Activated CD8-positive, alpha-beta T cell treated with anti-CD3 and anti-CD28 coated beads, Interleukin-2, amount 10 ng/mL, durations not matched to agents 7 days and 5 days (primary cell): ENCODE measurements around the gene ANO6. TPM values are rescaled to one million over a fixed set of nuclear protein-coding genes. Genes with fewer than 3 reads are reported as not detected.

Source experiments
- ATAC-seq: fragments of 150-1000 bp; cut with Tn5 transposase; one replicate; pipeline ENCODE4 v1.10.0; 2021; ENCODE audit warnings: moderate library complexity
- CTCF ChIA-PET: fragments of 350-600 bp; sonication (Branson Sonifier 250); formaldehyde crosslinking; loops from one replicate; lab custom pipeline; 2021; ENCODE audit warnings: antibody characterized with exemption; lab: Charles Lee
- POLR2A ChIA-PET: fragments of 350-600 bp; sonication (Branson Sonifier 250); formaldehyde crosslinking; loops from one replicate; lab custom pipeline; 2021; ENCODE audit warnings: antibody characterized with exemption; lab: Charles Lee
- DNase-seq: peaks from one replicate; pipeline ENCODE4 v3.0.0-alpha.2; 2020
- H3K27ac Mint-ChIP-seq: one replicate; pipeline ENCODE4 v1.8.0; 2021; ENCODE audit warnings: mild to moderate bottlenecking, mixed read lengths
- H3K27me3 Mint-ChIP-seq: one replicate; pipeline ENCODE4 v1.8.0; 2021; ENCODE audit warnings: low read depth, mixed read lengths
- H3K36me3 Mint-ChIP-seq: one replicate; pipeline ENCODE4 v1.8.0; 2021; ENCODE audit warnings: low read depth, mixed read lengths
- H3K4me1 Mint-ChIP-seq: one replicate; pipeline ENCODE4 v1.8.0; 2021; ENCODE audit warnings: low read depth, mixed read lengths
- H3K4me3 Mint-ChIP-seq: one replicate; pipeline ENCODE4 v1.8.0; 2021; ENCODE audit warnings: mild to moderate bottlenecking, mixed read lengths
- H3K9me3 Mint-ChIP-seq: one replicate; pipeline ENCODE4 v1.8.0; 2022; ENCODE audit warnings: mixed read lengths; ENCODE audit not compliant: insufficient read depth
- total RNA-seq, 2 experiments: library from RNA; stranded (reverse); gene quantifications; one replicate each; pipeline ENCODE4 v1.2.3, GENCODE V29; 2021

Gene ANO6
- total RNA-seq, 2 experiments from 2014 or later: 23.3 to 24.5 TPM

DNA sequence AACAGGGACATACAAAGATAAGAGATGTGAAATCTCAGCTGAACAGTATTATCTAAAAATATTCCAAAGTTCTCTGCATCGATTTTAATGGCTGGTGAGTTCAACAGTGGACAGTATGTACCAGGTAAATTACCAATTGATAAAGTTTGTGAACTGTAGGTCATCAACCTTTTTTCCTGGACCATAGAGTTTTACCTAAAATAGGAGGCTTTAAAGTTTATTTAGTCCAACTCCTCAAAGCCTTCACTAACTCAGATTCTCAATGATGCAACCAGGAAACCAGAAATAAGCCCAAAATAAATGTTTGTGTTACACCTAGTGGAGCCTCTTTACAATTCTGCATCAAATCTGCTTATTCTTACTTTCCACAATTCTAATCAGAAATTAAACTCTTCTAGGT, 205.8 kb downstream of the ANO6 start:
- DNase-seq: no peak
- POLR2A ChIA-PET: interaction anchor here (0.6 kb wide), 2 partner anchors 54 to 306 kb away, joined by 3 to 4 read pairs; no protein-coding TSS in a partner anchor
- no peaks in the 10 kb centered on the region for H3K4me1 Mint-ChIP-seq
- H3K4me3 Mint-ChIP-seq: no peak overlapping the region
- no peak overlapping the region for H3K27ac Mint-ChIP-seq
- peaks cover 41% of the 10 kb centered on the region for H3K36me3 Mint-ChIP-seq
- ATAC-seq: no peak
- no peaks in the 10 kb centered on the region for H3K27me3 Mint-ChIP-seq
- CTCF ChIA-PET: interaction anchor here (1.0 kb wide), 1 partner anchor 224 kb away, joined by 3 read pairs; no protein-coding TSS in a partner anchor
- H3K9me3 Mint-ChIP-seq: no peaks in the 10 kb centered on the region

DNA sequence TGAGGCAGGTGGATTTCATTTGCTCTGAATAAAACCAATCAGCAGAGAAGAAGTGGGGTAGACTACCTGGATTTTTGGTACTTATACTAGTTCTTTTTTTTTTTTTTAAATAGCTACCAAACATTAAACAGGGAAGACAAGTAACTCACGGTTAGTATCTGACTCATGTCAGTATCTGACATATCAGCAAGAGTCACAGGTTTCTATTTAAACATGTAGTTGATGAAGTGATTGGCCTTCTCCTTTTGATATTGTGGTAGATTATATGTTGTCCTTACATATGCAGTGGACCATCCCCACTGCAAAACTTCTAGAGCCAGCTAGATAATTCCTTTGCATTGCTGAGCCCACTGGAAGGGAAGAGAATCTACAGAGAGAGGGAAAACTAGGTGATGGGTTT, 208.0 kb downstream of the ANO6 start:
- ATAC-seq (no peak), DNase-seq (no peak)
- Mint-ChIP-seq H3K4me1 (no peaks in the 10 kb centered on the region), H3K27me3 (no peaks in the 10 kb centered on the region), H3K4me3 (no peak overlapping the region), H3K9me3 (no peaks in the 10 kb centered on the region), H3K36me3 (peaks cover 41% of the 10 kb centered on the region), H3K27ac (peak overlapping the region; percentile 6)
- CTCF ChIA-PET: no interaction called here
- POLR2A ChIA-PET: no interaction called here

DNA sequence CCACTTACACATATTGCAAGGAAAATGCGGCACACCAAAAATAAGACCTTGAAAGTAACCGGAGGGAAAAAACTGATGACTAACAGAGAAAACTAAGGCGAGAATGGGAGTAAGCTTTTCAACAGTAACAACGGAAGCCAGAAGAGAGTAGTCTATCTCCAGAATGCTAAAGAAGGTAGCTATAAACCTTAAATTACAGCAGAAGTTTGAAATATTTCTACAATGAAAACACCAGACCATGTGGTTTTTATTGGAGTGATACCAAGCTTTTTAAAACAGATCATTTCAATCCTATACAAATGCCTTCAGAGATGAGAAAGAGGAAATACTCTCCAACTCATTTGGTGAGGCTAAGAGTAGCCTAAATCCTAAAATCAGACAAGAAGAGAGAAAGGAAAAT, 209.5 kb downstream of the ANO6 start:
- peaks cover 53% of the 10 kb centered on the region for H3K36me3 Mint-ChIP-seq
- CTCF ChIA-PET: no interaction called here
- POLR2A ChIA-PET: no interaction called here
- no peak overlapping the region for H3K27ac Mint-ChIP-seq
- no peak overlapping the region for H3K4me3 Mint-ChIP-seq
- no peaks in the 10 kb centered on the region for H3K9me3 Mint-ChIP-seq
- H3K27me3 Mint-ChIP-seq: no peaks in the 10 kb centered on the region
- no peaks in the 10 kb centered on the region for H3K4me1 Mint-ChIP-seq
- ATAC-seq (no peak), DNase-seq (no peak)

DNA sequence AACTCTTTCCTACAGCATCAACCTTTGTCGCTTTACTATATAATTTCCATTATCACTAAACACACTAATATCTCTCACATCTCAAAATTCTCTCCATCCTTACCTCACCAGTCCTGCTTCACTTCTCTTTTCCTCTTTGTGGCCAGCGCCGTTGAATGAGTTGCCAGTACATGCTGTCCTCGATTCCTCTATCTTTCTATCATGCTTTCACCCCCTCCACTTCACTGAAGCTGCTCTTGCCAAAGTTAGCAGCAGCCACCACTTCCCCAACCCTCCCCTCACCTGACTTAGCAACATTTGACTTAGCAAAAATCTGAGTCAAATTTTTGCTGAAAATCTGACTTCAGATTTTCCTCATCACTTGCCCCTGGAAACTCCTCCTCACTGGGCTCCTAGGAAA, 210.4 kb downstream of the ANO6 start:
- no peaks in the 10 kb centered on the region for H3K27me3 Mint-ChIP-seq
- CTCF ChIA-PET: no interaction called here
- no peaks in the 10 kb centered on the region for H3K9me3 Mint-ChIP-seq
- peaks cover 52% of the 10 kb centered on the region for H3K36me3 Mint-ChIP-seq
- ATAC-seq (no peak), DNase-seq (no peak)
- no peak overlapping the region for H3K4me3 Mint-ChIP-seq
- POLR2A ChIA-PET: no interaction called here
- no peaks in the 10 kb centered on the region for H3K4me1 Mint-ChIP-seq
- H3K27ac Mint-ChIP-seq: no peak overlapping the region

DNA sequence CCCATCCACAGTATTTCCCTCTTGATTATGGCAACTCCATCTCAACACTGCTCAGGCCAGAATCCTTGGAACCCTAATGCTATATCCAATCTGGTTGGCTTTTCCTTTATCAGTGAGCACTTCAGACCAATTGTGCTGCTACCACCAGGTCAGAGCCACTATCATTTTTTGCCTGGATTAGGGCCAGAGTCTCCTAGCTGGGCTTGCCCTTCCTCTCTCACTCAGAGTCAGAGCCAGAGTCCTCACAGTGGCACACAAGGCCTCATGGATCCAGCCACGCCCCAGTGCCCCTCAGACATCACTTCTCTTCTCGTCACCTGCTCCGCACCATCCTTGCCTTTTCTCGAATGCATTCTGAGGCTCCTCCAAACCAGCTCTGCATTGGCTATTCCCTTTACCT, 211.1 kb downstream of the ANO6 start:
- Mint-ChIP-seq H3K36me3 (peaks cover 49% of the 10 kb centered on the region), H3K4me1 (no peaks in the 10 kb centered on the region), H3K9me3 (no peaks in the 10 kb centered on the region), H3K27ac (no peak overlapping the region), H3K27me3 (no peaks in the 10 kb centered on the region), H3K4me3 (no peak overlapping the region)
- ATAC-seq (no peak), DNase-seq (no peak)
- POLR2A ChIA-PET: no interaction called here
- CTCF ChIA-PET: no interaction called here

DNA sequence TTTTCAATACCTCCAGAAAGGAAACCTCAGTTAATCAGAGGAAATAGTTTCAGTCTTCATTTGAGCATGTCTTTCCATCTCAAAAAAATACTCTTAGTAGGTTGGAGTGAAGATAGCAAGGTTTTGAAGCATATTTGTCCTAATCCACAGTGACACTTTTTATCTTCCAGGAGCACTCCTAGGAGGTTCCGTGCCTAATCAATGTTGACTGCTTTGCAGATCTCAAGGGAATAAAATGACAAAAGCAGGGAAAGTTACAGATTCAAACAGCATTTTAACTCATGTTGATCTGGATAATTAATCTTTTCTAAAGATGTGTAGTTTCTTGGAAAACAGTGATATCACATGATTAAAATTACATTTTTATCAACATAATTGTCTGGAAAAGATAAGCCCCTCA, 213.9 kb downstream of the ANO6 start:
- H3K4me3 Mint-ChIP-seq: no peak overlapping the region
- CTCF ChIA-PET: no interaction called here
- no peak overlapping the region for H3K27ac Mint-ChIP-seq

DNA sequence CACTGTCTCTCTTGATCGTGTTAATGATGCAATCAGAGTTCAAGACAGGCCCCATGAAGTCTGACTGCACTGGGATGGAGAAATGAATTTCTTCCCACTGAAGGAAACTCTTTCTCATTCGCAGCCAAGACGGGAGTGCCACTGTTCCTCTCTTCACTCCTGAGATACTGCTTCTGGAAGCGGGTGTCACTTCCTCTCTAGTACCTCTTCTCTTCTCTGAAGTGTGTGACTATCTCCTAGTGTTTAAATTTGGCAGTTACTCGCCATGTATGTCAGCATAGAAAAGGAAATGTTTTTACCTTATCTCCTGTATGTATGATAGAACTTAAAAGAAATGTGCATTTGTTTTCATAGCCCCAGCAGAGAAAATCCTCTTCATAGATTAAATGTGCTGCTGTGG, 215.2 kb downstream of the ANO6 start:
- ATAC-seq (no peak), DNase-seq (no peak)
- H3K27ac Mint-ChIP-seq: no peak overlapping the region
- no peak overlapping the region for H3K4me3 Mint-ChIP-seq
- ChIA-PET POLR2A (no interaction called here), CTCF (no interaction called here)
- no peaks in the 10 kb centered on the region for H3K4me1 Mint-ChIP-seq
- no peaks in the 10 kb centered on the region for H3K9me3 Mint-ChIP-seq
- peaks cover 33% of the 10 kb centered on the region for H3K36me3 Mint-ChIP-seq
- no peaks in the 10 kb centered on the region for H3K27me3 Mint-ChIP-seq

More for the DNA sequence above, 213.9 kb downstream of the ANO6 start:
- H3K36me3 Mint-ChIP-seq: peaks cover 38% of the 10 kb centered on the region
- POLR2A ChIA-PET: no interaction called here
- H3K27me3 Mint-ChIP-seq: no peaks in the 10 kb centered on the region
- H3K4me1 Mint-ChIP-seq: no peaks in the 10 kb centered on the region
- no peaks in the 10 kb centered on the region for H3K9me3 Mint-ChIP-seq
- no peak for DNase-seq
- ATAC-seq: no peak

DNA sequence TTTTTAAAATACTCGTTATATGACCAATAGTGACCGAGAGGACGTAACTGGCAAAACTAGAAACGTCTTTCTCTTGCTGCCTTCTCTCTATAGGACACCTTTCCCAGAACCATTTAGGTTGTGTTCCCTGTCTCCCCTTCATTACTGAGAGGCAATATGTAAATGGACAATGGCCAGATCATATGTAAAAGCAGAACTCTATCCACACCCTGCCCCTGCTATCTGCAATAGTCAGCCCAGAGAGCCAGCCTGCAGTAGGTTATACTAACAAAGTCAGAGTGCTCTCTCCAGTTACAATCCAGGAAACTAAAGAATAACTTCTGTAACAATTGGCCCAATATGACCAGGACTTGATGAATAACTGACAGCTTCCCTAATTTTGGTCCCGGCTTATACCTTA, 216.8 kb downstream of the ANO6 start:
- Mint-ChIP-seq H3K27ac (no peak overlapping the region), H3K9me3 (no peaks in the 10 kb centered on the region), H3K4me3 (no peak overlapping the region), H3K27me3 (no peaks in the 10 kb centered on the region), H3K4me1 (no peaks in the 10 kb centered on the region), H3K36me3 (peaks cover 21% of the 10 kb centered on the region)
- ChIA-PET POLR2A (no interaction called here), CTCF (no interaction called here)
- no peak for ATAC-seq
- no peak for DNase-seq

DNA sequence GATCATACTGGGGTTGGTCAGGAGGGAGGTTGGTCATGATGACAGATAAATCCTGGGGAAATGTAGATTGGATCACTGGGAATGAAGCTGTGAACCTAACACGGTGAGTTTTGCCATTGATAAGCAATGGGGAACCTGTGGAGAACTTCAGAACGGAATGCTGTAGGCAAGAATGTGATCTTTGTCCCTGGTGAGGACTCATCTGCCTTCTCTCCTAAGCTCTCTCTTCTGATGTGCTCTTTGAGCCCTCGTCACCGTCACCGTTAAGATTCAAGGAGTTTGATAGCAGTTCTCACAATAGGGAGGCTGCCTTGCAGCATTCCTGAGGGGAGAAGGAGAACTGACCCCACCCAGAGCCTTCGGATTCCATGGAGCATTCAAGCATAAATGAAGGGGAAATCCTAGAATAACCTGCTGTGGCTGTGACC, 217.6 kb downstream of the ANO6 start:
- ATAC-seq: no peak
- POLR2A ChIA-PET: no interaction called here

DNA sequence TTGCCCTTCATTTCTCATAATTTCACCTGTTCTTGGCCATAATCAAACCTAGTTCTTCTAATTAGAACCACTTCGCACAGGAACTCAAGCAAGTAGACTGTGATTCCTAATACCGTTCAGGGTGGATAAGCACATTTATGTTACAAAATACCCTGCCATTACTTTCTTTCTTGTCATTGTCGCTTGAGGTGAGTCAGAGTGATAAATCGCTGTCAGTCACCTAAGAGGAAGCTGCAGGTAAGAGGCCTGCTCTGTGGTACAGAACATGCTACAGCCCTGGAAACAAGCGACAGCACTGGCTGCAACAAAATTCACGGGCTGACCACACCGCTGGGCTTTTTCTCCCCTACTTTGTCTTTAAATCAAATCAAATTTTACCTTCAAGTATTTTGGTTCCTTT, 218.2 kb downstream of the ANO6 start:
- CTCF ChIA-PET: no interaction called here
- POLR2A ChIA-PET: no interaction called here
- Mint-ChIP-seq H3K9me3 (no peaks in the 10 kb centered on the region), H3K4me1 (no peaks in the 10 kb centered on the region), H3K36me3 (peaks cover 15% of the 10 kb centered on the region), H3K27me3 (no peaks in the 10 kb centered on the region), H3K4me3 (no peak overlapping the region), H3K27ac (no peak overlapping the region)
- ATAC-seq: no peak
- no peak for DNase-seq

More for the DNA sequence above, 217.6 kb downstream of the ANO6 start:
- no peaks in the 10 kb centered on the region for H3K4me1 Mint-ChIP-seq
- H3K36me3 Mint-ChIP-seq: peaks cover 18% of the 10 kb centered on the region
- DNase-seq: no peak
- no peak overlapping the region for H3K4me3 Mint-ChIP-seq
- no peak overlapping the region for H3K27ac Mint-ChIP-seq
- H3K27me3 Mint-ChIP-seq: no peaks in the 10 kb centered on the region
- CTCF ChIA-PET: no interaction called here
- no peaks in the 10 kb centered on the region for H3K9me3 Mint-ChIP-seq

DNA sequence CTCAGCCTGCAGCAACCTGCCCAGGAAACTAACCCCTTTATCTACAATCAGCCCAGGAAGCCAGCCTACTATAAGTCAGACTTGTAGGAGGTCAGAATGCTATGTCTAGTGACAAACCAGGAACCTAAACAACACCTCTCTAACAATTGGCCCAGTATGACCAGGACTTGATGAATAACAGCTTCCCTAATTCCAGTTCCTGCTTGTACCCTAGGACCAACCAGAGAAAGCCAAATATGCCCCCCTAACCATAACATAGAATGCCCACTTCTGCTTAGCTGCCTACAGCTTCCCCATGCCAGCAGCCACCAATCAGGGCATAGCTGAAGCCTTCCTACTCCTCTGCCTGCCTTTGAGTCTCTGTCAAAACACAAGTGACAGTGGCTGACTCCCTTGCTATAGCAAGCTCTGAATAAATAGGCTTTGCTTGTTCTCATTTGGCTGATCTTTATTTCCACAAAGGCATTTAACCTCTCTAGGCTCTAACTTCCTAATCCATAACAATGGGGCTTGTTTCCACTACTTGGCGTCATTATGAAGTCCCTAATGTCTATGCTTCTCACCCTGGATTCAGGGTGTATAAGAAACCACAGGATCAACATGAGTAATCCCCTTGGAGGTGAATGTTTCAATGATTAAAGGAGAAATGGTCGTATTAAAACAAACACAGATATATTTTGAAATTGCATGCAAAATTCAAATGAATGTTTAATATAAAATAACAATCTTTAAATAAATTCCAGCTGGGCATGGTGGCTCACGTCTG, 220.2 kb downstream of the ANO6 start:
- H3K36me3 Mint-ChIP-seq: peaks cover 4% of the 10 kb centered on the region
- DNase-seq (no peak), ATAC-seq (no peak)
- H3K4me3 Mint-ChIP-seq: no peak overlapping the region
- no peaks in the 10 kb centered on the region for H3K4me1 Mint-ChIP-seq
- H3K27me3 Mint-ChIP-seq: no peaks in the 10 kb centered on the region
- H3K27ac Mint-ChIP-seq: no peak overlapping the region
- ChIA-PET CTCF (no interaction called here), POLR2A (no interaction called here)
- no peaks in the 10 kb centered on the region for H3K9me3 Mint-ChIP-seq

DNA sequence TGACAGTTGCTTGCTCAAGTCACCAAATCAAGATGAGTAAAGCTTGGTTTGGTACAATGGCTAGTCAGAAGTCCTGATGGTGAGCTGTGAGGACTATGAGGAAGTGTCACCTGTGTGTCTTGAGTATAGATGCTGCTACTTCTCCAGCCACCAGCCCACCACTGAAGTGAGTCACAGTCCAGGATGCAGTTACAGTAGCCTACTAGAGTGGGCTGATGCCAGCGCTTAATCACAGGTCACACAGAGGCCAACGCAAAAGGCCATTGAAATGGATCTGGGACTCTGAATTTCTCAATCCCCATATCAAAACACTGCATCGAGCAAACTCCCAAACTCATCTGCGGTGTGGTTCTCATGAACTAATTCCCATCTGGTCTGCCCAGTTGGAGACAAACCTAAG, 223.1 kb downstream of the ANO6 start:
- Mint-ChIP-seq H3K36me3 (no peaks in the 10 kb centered on the region), H3K9me3 (peaks cover 7% of the 10 kb centered on the region), H3K27me3 (no peaks in the 10 kb centered on the region), H3K4me3 (no peak overlapping the region), H3K27ac (no peak overlapping the region), H3K4me1 (no peaks in the 10 kb centered on the region)
- DNase-seq (no peak), ATAC-seq (no peak)
- ChIA-PET CTCF (interaction anchor here (2.2 kb wide), 1 partner anchor 287 kb away, joined by 5 read pairs; no protein-coding TSS in a partner anchor), POLR2A (no interaction called here)
